IMR-90 (cell line): ENCODE data around the gene UGGT2. TPM values are rescaled to one million over a fixed set of nuclear protein-coding genes. Genes with fewer than 3 reads are reported as not detected.

Source experiments
- ATAC-seq: fragments of 200-7000 bp; cut with Tn5 transposase; 2 replicates; pipeline ENCODE4 v1.9.1; 2020; ENCODE audit warnings: low read depth, mild to moderate bottlenecking, moderate library complexity
- BruUV-seq: library from RNA; stranded (reverse); fragments of 400-500 nt; replicated peaks from 2 replicates; lab custom pipeline; 2021; lab: Mats Ljungman, UMichigan
- CTCF ChIA-PET: fragments of 300-600 bp; formaldehyde crosslinking; extraction: SDS; loops from one replicate; lab custom pipeline; 2021; ENCODE audit warnings: antibody characterized with exemption; lab: Yijun Ruan, JAX
- POLR2A ChIA-PET: fragments of 300-600 bp; sonication (Branson Sonifier 250); formaldehyde crosslinking; loops from one replicate; lab custom pipeline; 2022; ENCODE audit warnings: antibody characterized with exemption; ENCODE audit not compliant: unreplicated experiment; lab: Charles Lee
- DNase-seq: peaks from one replicate; pipeline ENCODE4 v3.0.0; 2013
- H2AFZ ChIP-seq: replicated peaks from 2 replicates; pipeline ENCODE3; 2013; ENCODE audit warnings: low read length, mild to moderate bottlenecking; ENCODE audit not compliant: poor library complexity
- H2AK5ac ChIP-seq: 2 replicates; pipeline ENCODE4 v1.6.1; 2013; ENCODE audit warnings: low read depth, low read length, inconsistent platforms
- H2AK9ac ChIP-seq: replicated peaks from 2 replicates; pipeline ENCODE3; 2013; ENCODE audit warnings: mild to moderate bottlenecking, low read depth, low read length, moderate library complexity; ENCODE audit not compliant: poor library complexity
- H2BK120ac ChIP-seq: 2 replicates; pipeline ENCODE4 v1.6.1; 2013; ENCODE audit warnings: low read depth, low read length, inconsistent platforms
- H2BK15ac ChIP-seq: 3 replicates; pipeline ENCODE4 v1.6.1; 2013; ENCODE audit warnings: low read depth, low read length, inconsistent platforms
- H2BK20ac ChIP-seq: 2 replicates; pipeline ENCODE4 v1.6.1; 2013; ENCODE audit warnings: low read depth, mild to moderate bottlenecking, inconsistent platforms, low read length, moderate library complexity
- H2BK5ac ChIP-seq: 2 replicates; pipeline ENCODE4 v1.6.1; 2013; ENCODE audit warnings: mild to moderate bottlenecking, low read depth, low read length, inconsistent platforms; ENCODE audit not compliant: poor library complexity, severe bottlenecking
- H3K14ac ChIP-seq: replicated peaks from 2 replicates; pipeline ENCODE4 v1.6.1; 2013; ENCODE audit warnings: low read depth, low read length, inconsistent platforms
- H3K18ac ChIP-seq: 2 replicates; pipeline ENCODE4 v1.6.1; 2013; ENCODE audit warnings: low read depth, low read length, control low read depth
- H3K23ac ChIP-seq: 2 replicates; pipeline ENCODE4 v1.6.1; 2013; ENCODE audit warnings: low read depth, low read length, inconsistent platforms
- H3K27ac ChIP-seq: 2 replicates; pipeline ENCODE4 v1.5.1; 2013; ENCODE audit warnings: mild to moderate bottlenecking, control low read depth, low read length; ENCODE audit not compliant: insufficient read depth
- H3K27me3 ChIP-seq: 2 replicates; pipeline ENCODE4 v1.6.1; 2013; ENCODE audit warnings: low read length; ENCODE audit not compliant: control insufficient read depth, insufficient read depth
- H3K36me3 ChIP-seq: 2 replicates; pipeline ENCODE4 v1.6.1; 2013; ENCODE audit warnings: low read length, mixed read lengths; ENCODE audit not compliant: control insufficient read depth, insufficient read depth
- H3K4ac ChIP-seq: 2 replicates; pipeline ENCODE4 v1.6.1; 2013; ENCODE audit warnings: low read depth, low read length, inconsistent platforms
- H3K4me1 ChIP-seq: 2 replicates; pipeline ENCODE4 v1.6.1; 2013; ENCODE audit warnings: low read length, mixed read lengths; ENCODE audit not compliant: control insufficient read depth, insufficient read depth
- H3K4me2 ChIP-seq: 2 replicates; pipeline ENCODE4 v1.6.1; 2013; ENCODE audit warnings: low read depth, mild to moderate bottlenecking, control low read depth, low read length, moderate library complexity
- H3K4me3 ChIP-seq: 2 replicates; pipeline ENCODE4 v1.5.1; 2013; ENCODE audit warnings: low read depth, mild to moderate bottlenecking, control low read depth, low read length, moderate library complexity; ENCODE audit not compliant: insufficient read depth
- H3K56ac ChIP-seq: 2 replicates; pipeline ENCODE4 v1.6.1; 2013; ENCODE audit warnings: low read length, inconsistent platforms; ENCODE audit not compliant: insufficient read depth; ENCODE audit errors: extremely low read depth
- H3K79me1 ChIP-seq, 2 experiments: 2 replicates each; pipeline ENCODE4 v1.6.1; 2013; ENCODE audit warnings: low read length in 2 of 2, inconsistent platforms in 1 of 2, low read depth in 1 of 2
- H3K9ac ChIP-seq: 2 replicates; pipeline ENCODE4 v1.6.1; 2013; ENCODE audit warnings: low read depth, low read length, control low read depth
- H3K9me1 ChIP-seq: 2 replicates; pipeline ENCODE4 v1.6.1; 2013; ENCODE audit warnings: low read length, inconsistent platforms; ENCODE audit not compliant: insufficient read depth
- H3K9me3 ChIP-seq: 2 replicates; pipeline ENCODE4 v1.6.1; 2013; ENCODE audit warnings: low read length; ENCODE audit not compliant: control insufficient read depth, insufficient read depth
- H4K20me1 ChIP-seq: 2 replicates; pipeline ENCODE4 v1.6.1; 2013; ENCODE audit warnings: low read length, inconsistent platforms; ENCODE audit not compliant: insufficient read depth
- H4K5ac ChIP-seq: 2 replicates; pipeline ENCODE4 v1.6.1; 2013; ENCODE audit warnings: mild to moderate bottlenecking, low read depth, low read length, control low read depth
- H4K8ac ChIP-seq, 2 experiments: 2 replicates each; pipeline ENCODE4 v1.6.1; 2013; ENCODE audit warnings: low read depth in 2 of 2, low read length in 2 of 2, control low read depth in 1 of 2, inconsistent platforms in 1 of 2
- H4K91ac ChIP-seq: 2 replicates; pipeline ENCODE4 v1.6.1; 2013; ENCODE audit warnings: low read depth, low read length, inconsistent platforms; ENCODE audit not compliant: insufficient read depth
- BHLHE40 ChIP-seq: fragments of 150-350 bp; IDR thresholded peaks from 2 replicates; pipeline ENCODE4 v1.6.1; 2016; ENCODE audit warnings: mild to moderate bottlenecking, low read depth, low read length
- CEBPB ChIP-seq: IDR thresholded peaks from 2 replicates; pipeline ENCODE4 v1.6.1; 2012; ENCODE audit warnings: low read depth, low read length, improper control_type of control experiment
- CHD1 ChIP-seq: IDR thresholded peaks from 2 replicates; pipeline ENCODE4 v1.6.1; 2012; ENCODE audit warnings: low read depth, low read length, improper control_type of control experiment
- FOS ChIP-seq: fragments of 150-350 bp; IDR thresholded peaks from 2 replicates; pipeline ENCODE4 v1.6.1; 2016; ENCODE audit warnings: low read depth, low read length
- MAFK ChIP-seq: IDR thresholded peaks from 2 replicates; pipeline ENCODE4 v1.6.1; 2012; ENCODE audit warnings: low read depth, low read length, improper control_type of control experiment
- MAZ ChIP-seq: IDR thresholded peaks from 2 replicates; pipeline ENCODE4 v1.6.1; 2012; ENCODE audit warnings: low read depth, mild to moderate bottlenecking, low read length, improper control_type of control experiment, moderate library complexity, borderline replicate concordance
- MXI1 ChIP-seq: IDR thresholded peaks from 2 replicates; pipeline ENCODE4 v1.6.1; 2012; ENCODE audit warnings: low read depth, mild to moderate bottlenecking, low read length, moderate library complexity, borderline replicate concordance
- NFE2L2 ChIP-seq: fragments of 150-350 bp; IDR thresholded peaks from 2 replicates; pipeline ENCODE4 v1.6.1; 2016; ENCODE audit warnings: low read depth, mild to moderate bottlenecking, low read length
- POLR2A ChIP-seq: IDR thresholded peaks from 2 replicates; pipeline ENCODE4 v1.6.1; 2012; ENCODE audit warnings: mild to moderate bottlenecking, low read depth, low read length
- RAD21 ChIP-seq: IDR thresholded peaks from 2 replicates; pipeline ENCODE4 v1.6.1; 2012; ENCODE audit warnings: low read length, improper control_type of control experiment
- RCOR1 ChIP-seq: IDR thresholded peaks from 2 replicates; pipeline ENCODE4 v1.6.1; 2012; ENCODE audit warnings: mild to moderate bottlenecking, low read length, improper control_type of control experiment; ENCODE audit not compliant: insufficient replicate concordance
- SMC3 ChIP-seq: fragments of 150-350 bp; IDR thresholded peaks from 2 replicates; pipeline ENCODE4 v1.6.1; 2016; ENCODE audit warnings: low read depth, mild to moderate bottlenecking, antibody characterized with exemption, low read length, moderate library complexity
- WGBS, 2 experiments: methylation state at CpG; one replicate each; pipeline versions ENCODE4 v1.1.5 to v1.1.7; 2013; ENCODE audit warnings: missing lambda C conversion rate in 2 of 2; ENCODE audit not compliant: insufficient read length in 1 of 2; ENCODE audit errors: extremely low coverage in 2 of 2; 5-methylcytosine and 5-hydroxymethylcytosine counted together
- dilution Hi-C: fragments of 300-500 bp; cut with HindIII; formaldehyde crosslinking; loops from one replicate; pipeline ENCODE4 v1.14.3; 2018; ENCODE audit warnings: low sequenced_read_pairs; ENCODE audit not compliant: unreplicated experiment
- in situ Hi-C: fragments of 300-500 bp; cut with MboI; formaldehyde crosslinking; loops from 3 replicates; pipeline ENCODE4 v1.14.3; 2019; ENCODE audit warnings: low sequenced_read_pairs, inconsistent platforms, mixed read lengths
- intact Hi-C: fragments of 100-400 bp; cut with micrococcal nuclease; formaldehyde crosslinking; loops from 2 replicates; pipeline ENCODE4 v1.10.0; 2022
- polyA plus RNA-seq, 3 experiments: library from polyadenylated mRNA; depleted of rRNA; stranded (reverse); fragments of >200 nt; gene quantifications; 2 replicates each; pipeline ENCODE4 v1.2.3, GENCODE V29; 2012; ENCODE audit warnings: low replicate concordance in 1 of 3
- total RNA-seq: library from RNA; depleted of rRNA; stranded (reverse); fragments of >200 nt; gene quantifications from 2 replicates; pipeline ENCODE4 v1.2.3, GENCODE V29; 2012
- TF ChIP-seq, protein P1 (sequence below): fragments of 150-350 bp; IDR thresholded peaks from 2 replicates; pipeline ENCODE4 v1.6.1; 2016; ENCODE audit warnings: low read depth, mild to moderate bottlenecking, low read length, moderate library complexity, borderline replicate concordance
- TF ChIP-seq, protein P2 (sequence below): conservative IDR thresholded peaks from 2 replicates; pipeline ENCODE4 v1.5.1; 2012; ENCODE audit warnings: mild to moderate bottlenecking, low read depth, low read length, improper control_type of control experiment
- TF ChIP-seq, protein P3 (sequence below): fragments of 150-350 bp; IDR thresholded peaks from 2 replicates; pipeline ENCODE4 v1.6.1; 2017; ENCODE audit warnings: mild to moderate bottlenecking, antibody characterized with exemption, low read length, low read depth

The UGGT2 gene
- total and polyA plus RNA-seq, 2 of the 4 experiments (the other 2 are of a cell fraction) = 21.4 to 40.1 TPM

DNA sequence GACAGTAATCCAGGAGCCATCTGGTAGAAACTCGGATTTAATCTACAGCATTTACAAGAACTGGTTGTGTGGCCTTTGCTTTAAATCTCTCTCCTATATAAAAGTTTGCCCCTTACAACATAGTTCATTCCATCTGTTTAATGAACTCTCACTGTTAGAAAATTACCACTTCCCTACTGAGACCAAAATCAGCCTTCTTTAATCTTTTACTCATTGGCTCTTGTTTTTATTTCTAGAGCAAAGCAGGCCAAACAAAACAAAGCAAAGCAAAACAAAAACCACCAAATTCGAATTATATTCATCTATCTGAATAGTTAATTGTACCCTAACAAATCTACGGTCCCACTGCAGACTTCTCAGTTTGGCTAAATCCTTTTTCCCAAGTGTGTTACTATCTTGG is 127.0 kb downstream of the UGGT2 start:
- no peak overlapping the region for H2AK5ac ChIP-seq
- no peak overlapping the region for H3K14ac ChIP-seq
- WGBS, 2 experiments = 80% methylated on average over 1 of the region's 3 CpGs; no CpG with 5 or more reads in 1 of the 2 experiments
- no peak overlapping the region for H4K5ac ChIP-seq
- H2AFZ ChIP-seq = no peak overlapping the region
- H3K23ac ChIP-seq = no peak overlapping the region
- H3K9me1 ChIP-seq = no peaks in the 10 kb centered on the region; the same call in 1 of the 2 replicates
- no peak overlapping the region for H2BK120ac ChIP-seq
- CTCF ChIA-PET = no interaction called here
- no peak overlapping the region for H2BK20ac ChIP-seq
- no peak overlapping the region for H3K4me2 ChIP-seq
- no peak overlapping the region for H2BK5ac ChIP-seq
- H4K20me1 ChIP-seq = no peaks in the 10 kb centered on the region
- no peak overlapping the region for H3K9ac ChIP-seq
- H4K8ac ChIP-seq = no peak overlapping the region
- no peak overlapping the region for H3K18ac ChIP-seq
- H4K91ac ChIP-seq = no peak overlapping the region
- no peak overlapping the region for H3K4ac ChIP-seq
- in situ Hi-C loops = no loop called here
- H3K4me3 ChIP-seq = no peak overlapping the region
- no peak overlapping the region for H2AK9ac ChIP-seq
- no peak overlapping the region for H3K56ac ChIP-seq
- TF ChIP-seq RAD21 = no peak
- no peak for TF ChIP-seq BHLHE40
- TF ChIP-seq, protein P1, sequence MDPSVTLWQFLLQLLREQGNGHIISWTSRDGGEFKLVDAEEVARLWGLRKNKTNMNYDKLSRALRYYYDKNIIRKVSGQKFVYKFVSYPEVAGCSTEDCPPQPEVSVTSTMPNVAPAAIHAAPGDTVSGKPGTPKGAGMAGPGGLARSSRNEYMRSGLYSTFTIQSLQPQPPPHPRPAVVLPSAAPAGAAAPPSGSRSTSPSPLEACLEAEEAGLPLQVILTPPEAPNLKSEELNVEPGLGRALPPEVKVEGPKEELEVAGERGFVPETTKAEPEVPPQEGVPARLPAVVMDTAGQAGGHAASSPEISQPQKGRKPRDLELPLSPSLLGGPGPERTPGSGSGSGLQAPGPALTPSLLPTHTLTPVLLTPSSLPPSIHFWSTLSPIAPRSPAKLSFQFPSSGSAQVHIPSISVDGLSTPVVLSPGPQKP = no peak
- TF ChIP-seq FOS = no peak
- TF ChIP-seq RCOR1 = no peak
- no peak for TF ChIP-seq MXI1
- no peak for TF ChIP-seq MAFK
- no peak for TF ChIP-seq POLR2A
- no peak for TF ChIP-seq NFE2L2
- TF ChIP-seq CHD1 = no peak
- TF ChIP-seq, protein P2, sequence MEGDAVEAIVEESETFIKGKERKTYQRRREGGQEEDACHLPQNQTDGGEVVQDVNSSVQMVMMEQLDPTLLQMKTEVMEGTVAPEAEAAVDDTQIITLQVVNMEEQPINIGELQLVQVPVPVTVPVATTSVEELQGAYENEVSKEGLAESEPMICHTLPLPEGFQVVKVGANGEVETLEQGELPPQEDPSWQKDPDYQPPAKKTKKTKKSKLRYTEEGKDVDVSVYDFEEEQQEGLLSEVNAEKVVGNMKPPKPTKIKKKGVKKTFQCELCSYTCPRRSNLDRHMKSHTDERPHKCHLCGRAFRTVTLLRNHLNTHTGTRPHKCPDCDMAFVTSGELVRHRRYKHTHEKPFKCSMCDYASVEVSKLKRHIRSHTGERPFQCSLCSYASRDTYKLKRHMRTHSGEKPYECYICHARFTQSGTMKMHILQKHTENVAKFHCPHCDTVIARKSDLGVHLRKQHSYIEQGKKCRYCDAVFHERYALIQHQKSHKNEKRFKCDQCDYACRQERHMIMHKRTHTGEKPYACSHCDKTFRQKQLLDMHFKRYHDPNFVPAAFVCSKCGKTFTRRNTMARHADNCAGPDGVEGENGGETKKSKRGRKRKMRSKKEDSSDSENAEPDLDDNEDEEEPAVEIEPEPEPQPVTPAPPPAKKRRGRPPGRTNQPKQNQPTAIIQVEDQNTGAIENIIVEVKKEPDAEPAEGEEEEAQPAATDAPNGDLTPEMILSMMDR = no peak
- TF ChIP-seq MAZ = no peak
- TF ChIP-seq SMC3 = no peak
- no peak for TF ChIP-seq CEBPB
- TF ChIP-seq, protein P3, sequence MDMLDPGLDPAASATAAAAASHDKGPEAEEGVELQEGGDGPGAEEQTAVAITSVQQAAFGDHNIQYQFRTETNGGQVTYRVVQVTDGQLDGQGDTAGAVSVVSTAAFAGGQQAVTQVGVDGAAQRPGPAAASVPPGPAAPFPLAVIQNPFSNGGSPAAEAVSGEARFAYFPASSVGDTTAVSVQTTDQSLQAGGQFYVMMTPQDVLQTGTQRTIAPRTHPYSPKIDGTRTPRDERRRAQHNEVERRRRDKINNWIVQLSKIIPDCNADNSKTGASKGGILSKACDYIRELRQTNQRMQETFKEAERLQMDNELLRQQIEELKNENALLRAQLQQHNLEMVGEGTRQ = no peak
- no peak overlapping the region for H3K27ac ChIP-seq
- H3K4me1 ChIP-seq = no peaks in the 10 kb centered on the region
- BruUV-seq = no TSS peak
- H3K27me3 ChIP-seq = no peaks in the 10 kb centered on the region
- no peak overlapping the region for H2BK15ac ChIP-seq
- DNase-seq (no peak), ATAC-seq (no peak)
- POLR2A ChIA-PET = no interaction called here
- no peaks in the 10 kb centered on the region for H3K79me1 ChIP-seq
- H3K36me3 ChIP-seq = peaks cover 5% of the 10 kb centered on the region
- intact Hi-C loops = no loop called here
- peaks cover 5% of the 10 kb centered on the region; the same call in 1 of the 2 replicates for H3K9me3 ChIP-seq
- dilution Hi-C loops = no loop called here
